DMS79 (cell line): Measurements from ENCODE around the gene STX18.
"Not testable (repeated sequence)": the region's sequence is repeated elsewhere in the genome, so short reads cannot be mapped to it uniquely, and the experiment has no call there.

Experiments
- DNase-seq: peaks from one replicate; lab custom pipeline; 2025; lab: John Stamatoyannopoulos, UW

The STX18 gene

GRCh38 chr4:4437798-4438470, 103.9 kb downstream of the STX18 start:
- DNase-seq, result no peak

GRCh38 chr4:4436244-4436823, 105.5 kb downstream of the STX18 start:
- DNase-seq, result no peak

GRCh38 chr4:4433941-4434340, 107.9 kb downstream of the STX18 start:
- DNase-seq, result no peak

- no peak for DNase-seq
Observed at GRCh38 chr4:4432341-4433125, 109.3 kb downstream of the STX18 start.

GRCh38 chr4:4430492-4431195, 111.2 kb downstream of the STX18 start:
- DNase-seq, result no peak

GRCh38 chr4:4428966-4429875, 112.6 kb downstream of the STX18 start:
- no peak for DNase-seq

GRCh38 chr4:4427886-4428285, 114.0 kb downstream of the STX18 start:
- peak; percentile 13 for DNase-seq

- DNase-seq, result no peak
Observed at GRCh38 chr4:4427121-4427870, 114.6 kb downstream of the STX18 start.

GRCh38 chr4:4426511-4427120, 115.2 kb downstream of the STX18 start:
- no peak for DNase-seq

GRCh38 chr4:4425696-4426095, 116.2 kb downstream of the STX18 start:
- no peak for DNase-seq

GRCh38 chr4:4425119-4425690, 116.6 kb downstream of the STX18 start:
- DNase-seq, result no peak

- no peak for DNase-seq
Observed at GRCh38 chr4:4424499-4425115, 117.2 kb downstream of the STX18 start.

GRCh38 chr4:4423706-4424498, 117.9 kb downstream of the STX18 start:
- no peak for DNase-seq

- no peak for DNase-seq
Observed at GRCh38 chr4:4422856-4423499, 118.9 kb downstream of the STX18 start.

GRCh38 chr4:4422117-4422516, 119.7 kb downstream of the STX18 start:
- not testable (repeated sequence) for DNase-seq

- DNase-seq, result no peak
Observed at GRCh38 chr4:4421356-4421755, 120.5 kb downstream of the STX18 start.

GRCh38 chr4:4420421-4420820, 121.4 kb downstream of the STX18 start:
- no peak for DNase-seq

GRCh38 chr4:4419896-4420295, 122.0 kb downstream of the STX18 start:
- no peak for DNase-seq
